RPMI8226 (cell line): ENCODE results near the gene MACROD2.
A peak's percentile ranks its signal among the peaks of the same experiment; 100 is the strongest.

Source experiments
- DNase-seq: peaks from one replicate; pipeline ENCODE4 v3.0.0-alpha.2; 2015

MACROD2 gene

GRCh38 chr20:14553774-14554534 lies 558.6 kb downstream of the MACROD2 start:
- DNase-seq = no peak

- no peak for DNase-seq
Measured at GRCh38 chr20:14555676-14556075, 560.4 kb downstream of the MACROD2 start.

- DNase-seq = no peak
Measured at GRCh38 chr20:14556206-14556605, 560.9 kb downstream of the MACROD2 start.

GRCh38 chr20:14559612-14560011 lies 564.3 kb downstream of the MACROD2 start:
- no peak for DNase-seq

GRCh38 chr20:14561741-14562221 lies 566.5 kb downstream of the MACROD2 start:
- no peak for DNase-seq

- DNase-seq = no peak
Measured at GRCh38 chr20:14562981-14563380, 567.7 kb downstream of the MACROD2 start.

- DNase-seq = no peak
Measured at GRCh38 chr20:14566505-14566904, 571.2 kb downstream of the MACROD2 start.

- no peak for DNase-seq
Measured at GRCh38 chr20:14568225-14568624, 572.9 kb downstream of the MACROD2 start.

GRCh38 chr20:14568701-14569100 lies 573.4 kb downstream of the MACROD2 start:
- DNase-seq = no peak

- DNase-seq = no peak
Measured at GRCh38 chr20:14569641-14570040, 574.3 kb downstream of the MACROD2 start.

- DNase-seq = peak; percentile 7
Measured at GRCh38 chr20:14570811-14571210, 575.5 kb downstream of the MACROD2 start.

GRCh38 chr20:14573676-14574075 lies 578.4 kb downstream of the MACROD2 start:
- DNase-seq = no peak

- peak; percentile 15 for DNase-seq
Measured at GRCh38 chr20:14576196-14576877, 581.0 kb downstream of the MACROD2 start.

GRCh38 chr20:14580418-14581074 lies 585.2 kb downstream of the MACROD2 start:
- peak; percentile 79 for DNase-seq

- no peak for DNase-seq
Measured at GRCh38 chr20:14581731-14582130, 586.4 kb downstream of the MACROD2 start.

- DNase-seq = peak; percentile 8
Measured at GRCh38 chr20:14582855-14583254, 587.5 kb downstream of the MACROD2 start.

- DNase-seq = no peak
Measured at GRCh38 chr20:14583413-14583812, 588.1 kb downstream of the MACROD2 start.

- no peak for DNase-seq
Measured at GRCh38 chr20:14589383-14589782, 594.1 kb downstream of the MACROD2 start.

- DNase-seq = no peak
Measured at GRCh38 chr20:14595051-14595450, 599.7 kb downstream of the MACROD2 start.

GRCh38 chr20:14597206-14597715 lies 601.9 kb downstream of the MACROD2 start:
- DNase-seq = no peak

GRCh38 chr20:14599613-14600012 lies 604.3 kb downstream of the MACROD2 start:
- no peak for DNase-seq

GRCh38 chr20:14600527-14600926 lies 605.2 kb downstream of the MACROD2 start:
- no peak for DNase-seq

- no peak for DNase-seq
Measured at GRCh38 chr20:14604143-14604542, 608.8 kb downstream of the MACROD2 start.
